ENCODE data around the gene IPO8. TPM values are rescaled to one million over a fixed set of nuclear protein-coding genes. Genes with fewer than 3 reads are reported as not detected.

IPO8 gene
- total and polyA plus RNA-seq, 2 of the 4 experiments (the other 2 are of a cell fraction) = 11.1 to 31.5 TPM

- H2BK20ac ChIP-seq (ENCODE audit: low read depth, low read length) = no peak overlapping the region
- H3K4me1 ChIP-seq (ENCODE audit: control insufficient read depth, insufficient read depth, low read length) = peaks cover 4% of the 10 kb centered on the region
- H3K9me1 ChIP-seq (ENCODE audit: insufficient read depth, low read length) = peaks cover 12% of the 10 kb centered on the region
- no TSS peak for BruUV-seq (replicated peaks)
- no peaks in the 10 kb centered on the region for H3K27me3 ChIP-seq (ENCODE audit: control insufficient read depth, insufficient read depth, low read length)
- peaks cover 18 to 33% of the 10 kb centered on the region in 2 experiments; a peak in 3 of 4 replicates for H3K79me1 ChIP-seq (ENCODE audit: low read depth in 1 of 2, low read length in 2 of 2)
- ATAC-seq (ENCODE audit: low read depth) (no peak), DNase-seq (no peak)
- H3K36me3 ChIP-seq (ENCODE audit: control insufficient read depth, insufficient read depth, low read length) = no peaks in the 10 kb centered on the region
- no peak overlapping the region; the same call in 1 of the 2 replicates for H3K23ac ChIP-seq (ENCODE audit: low read depth, low read length)
- H3K4me2 ChIP-seq (ENCODE audit: low read depth, low read length) = peak overlapping the region; percentile 89
- no peak overlapping the region for H3K27ac ChIP-seq (ENCODE audit: insufficient read depth, low read length)
- no peak overlapping the region for H3K9ac ChIP-seq (ENCODE audit: low read depth, low read length)
- H2BK120ac ChIP-seq (ENCODE audit: low read depth, low read length) = no peak overlapping the region
- dilution Hi-C loops (cut with HindIII; ENCODE audit: low sequenced_read_pairs, unreplicated experiment) (no loop called here), in situ Hi-C loops (cut with MboI; ENCODE audit: low sequenced_read_pairs) (no loop called here), intact Hi-C loops (cut with micrococcal nuclease) (no loop called here)
- H2BK15ac ChIP-seq (ENCODE audit: low read depth, low read length) = no peak overlapping the region
- H4K8ac ChIP-seq (ENCODE audit: low read depth in 2 of 2, low read length in 2 of 2) = peak overlapping the region; percentile 99 to 100; a peak in 3 of 4 replicates
- peaks cover under 1% of the 10 kb centered on the region; the same call in 1 of the 2 replicates for H4K20me1 ChIP-seq (ENCODE audit: insufficient read depth, low read length)
- peak overlapping the region; percentile 60 for H2AK9ac ChIP-seq (replicated peaks; ENCODE audit: low read depth, low read length, poor library complexity)
- H2BK5ac ChIP-seq (ENCODE audit: low read depth, low read length, poor library complexity, severe bottlenecking) = no peak overlapping the region
- CTCF ChIA-PET = no interaction called here
- H2AFZ ChIP-seq (replicated peaks; ENCODE audit: low read length, poor library complexity) = peak overlapping the region; percentile 54
- H2AK5ac ChIP-seq (ENCODE audit: low read depth, low read length) = peak overlapping the region; percentile 36; the same call in 1 of the 2 replicates
- no peak overlapping the region; the same call in 1 of the 2 replicates for H4K91ac ChIP-seq (ENCODE audit: insufficient read depth, low read depth, low read length)
- 90% methylated on average over 4 of the region's 14 CpGs; no CpG with 5 or more reads in 1 of the 2 experiments for WGBS, 2 experiments (ENCODE audit: extremely low coverage in 2 of 2, insufficient read length in 1 of 2)
- no peak overlapping the region for H3K14ac ChIP-seq (replicated peaks; ENCODE audit: low read depth, low read length)
- no peak overlapping the region for H3K4me3 ChIP-seq (ENCODE audit: insufficient read depth, low read depth, low read length)
- H3K4ac ChIP-seq (ENCODE audit: low read depth, low read length) = peak overlapping the region; percentile 55; the same call in 1 of the 2 replicates
- no peaks in the 10 kb centered on the region for H3K9me3 ChIP-seq (ENCODE audit: control insufficient read depth, insufficient read depth, low read length)
- no peak overlapping the region for H3K18ac ChIP-seq (ENCODE audit: low read depth, low read length)
- POLR2A ChIA-PET (ENCODE audit: unreplicated experiment) = no interaction called here
- H3K56ac ChIP-seq (ENCODE audit: extremely low read depth, insufficient read depth, low read length) = no peak overlapping the region
- TF ChIP-seq RFX5 (IDR thresholded peaks at IDR 0.05; ENCODE audit: low read depth, low read length) (no peak), MXI1 (IDR thresholded peaks at IDR 0.05; ENCODE audit: borderline replicate concordance, low read depth, low read length) (no peak), CEBPB (IDR thresholded peaks at IDR 0.05; ENCODE audit: low read depth, low read length) (no peak), POLR2A (IDR thresholded peaks at IDR 0.05; ENCODE audit: low read depth, low read length) (no peak), MAZ (IDR thresholded peaks at IDR 0.05; ENCODE audit: borderline replicate concordance, low read depth, low read length) (no peak), USF2 (IDR thresholded peaks at IDR 0.05; ENCODE audit: low read depth, low read length) (no peak), MAFK (IDR thresholded peaks at IDR 0.05; ENCODE audit: low read depth, low read length) (no peak), RAD21 (IDR thresholded peaks at IDR 0.05; ENCODE audit: low read length) (no peak), FOS (IDR thresholded peaks at IDR 0.05; ENCODE audit: low read depth, low read length) (no peak), BHLHE40 (IDR thresholded peaks at IDR 0.05; ENCODE audit: low read depth, low read length) (no peak), SMC3 (IDR thresholded peaks at IDR 0.05; ENCODE audit: low read depth, low read length) (no peak), CTCF (conservative IDR thresholded peaks at IDR 0.05; ENCODE audit: low read depth, low read length) (no peak), RCOR1 (IDR thresholded peaks at IDR 0.05; ENCODE audit: insufficient replicate concordance, low read length) (no peak), NFE2L2 (IDR thresholded peaks at IDR 0.05; ENCODE audit: low read depth, low read length) (no peak), ELK1 (IDR thresholded peaks at IDR 0.05; ENCODE audit: borderline replicate concordance, low read depth, low read length) (no peak), CHD1 (IDR thresholded peaks at IDR 0.05; ENCODE audit: low read depth, low read length) (no peak)
- H4K5ac ChIP-seq (ENCODE audit: low read depth, low read length) = peak overlapping the region; percentile 46
These were observed 817 bp upstream of the IPO8 start for GRCh38 chr12:30696486-30696885.

Data from IMR-90 (cell line).